Measurements from ENCODE around the gene ARID1B. TPM values are rescaled to one million over a fixed set of nuclear protein-coding genes. Genes with fewer than 3 reads are reported as not detected.

Gene ARID1B
- total RNA-seq, 1 donor from 2014 or later = 75.8 TPM

DNA sequence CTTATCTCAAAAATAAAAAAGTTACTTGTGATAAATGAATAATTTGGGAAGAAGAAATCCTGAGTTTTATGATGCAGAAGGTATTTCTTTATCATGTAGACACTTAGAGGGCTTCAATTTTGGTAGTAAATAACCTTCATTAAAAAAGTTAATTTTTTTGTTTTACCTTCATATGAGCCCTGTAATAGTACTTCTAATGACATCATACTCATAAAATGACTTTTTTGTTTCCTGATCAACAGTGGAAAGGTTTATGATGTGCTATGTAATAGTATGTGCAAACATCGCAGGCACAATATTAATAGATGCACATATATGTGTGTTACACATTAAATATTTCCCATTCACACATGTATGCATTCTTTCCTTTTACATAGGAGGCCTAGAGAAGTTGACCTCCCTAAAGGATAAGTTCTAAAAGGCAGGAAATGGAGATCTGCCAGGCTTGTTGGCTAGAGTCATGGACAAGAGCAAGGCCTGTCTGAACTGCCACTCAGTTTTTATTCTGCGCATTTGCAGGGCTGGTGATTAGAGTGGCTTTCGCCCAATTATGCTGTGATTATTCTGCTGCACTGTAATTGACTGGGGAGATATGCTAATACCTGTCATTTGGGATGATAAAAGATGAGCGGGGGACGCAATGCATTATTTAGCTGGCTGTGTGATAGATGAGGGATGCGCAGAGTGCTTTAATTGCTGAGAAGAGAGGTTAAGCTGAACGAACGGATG lies 273.5 kb downstream of the ARID1B start:
- no peak for DNase-seq (ENCODE audit: low read depth)

DNA sequence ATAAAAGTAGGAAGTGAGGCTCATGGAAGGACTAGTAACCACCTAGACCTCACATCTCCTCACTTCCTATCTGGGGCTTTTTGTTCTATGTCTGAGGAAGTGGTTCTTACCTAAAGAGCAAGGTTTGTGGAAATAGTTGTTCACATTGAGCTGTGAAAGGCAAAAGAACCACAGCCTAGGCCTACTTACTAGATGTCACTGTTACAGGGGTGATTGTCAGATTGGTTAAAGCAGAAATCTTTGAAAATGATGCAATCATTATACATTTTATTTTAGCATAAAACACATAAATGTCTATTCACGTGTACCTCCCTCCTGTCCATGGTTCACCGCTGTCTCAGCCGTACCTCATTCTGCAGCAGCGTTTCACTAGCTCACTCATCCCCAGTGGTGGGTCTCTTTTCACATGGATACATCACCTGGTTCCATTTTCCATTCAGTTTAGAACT lies 277.4 kb downstream of the ARID1B start:
- no peak for DNase-seq (ENCODE audit: low read depth)

DNA sequence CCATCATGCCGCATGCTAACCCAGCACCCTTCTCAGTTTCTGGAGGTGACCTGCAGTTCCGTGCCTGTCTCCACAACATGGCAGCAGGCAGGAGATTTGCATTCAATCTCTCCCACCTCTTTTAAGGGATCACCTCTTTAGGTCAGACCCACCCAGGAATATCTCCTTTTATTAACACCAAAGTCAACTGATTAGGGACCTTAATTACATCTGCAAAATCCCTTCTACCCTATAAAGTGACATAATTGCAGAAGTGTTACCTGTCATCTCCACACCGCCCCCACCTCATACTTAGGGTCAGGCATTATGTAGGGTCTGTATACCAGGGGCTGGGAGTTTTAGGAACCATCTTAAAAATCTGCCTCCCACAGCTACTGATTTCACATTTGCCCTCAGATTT lies 278.7 kb downstream of the ARID1B start:
- DNase-seq (ENCODE audit: low read depth) = no peak

DNA sequence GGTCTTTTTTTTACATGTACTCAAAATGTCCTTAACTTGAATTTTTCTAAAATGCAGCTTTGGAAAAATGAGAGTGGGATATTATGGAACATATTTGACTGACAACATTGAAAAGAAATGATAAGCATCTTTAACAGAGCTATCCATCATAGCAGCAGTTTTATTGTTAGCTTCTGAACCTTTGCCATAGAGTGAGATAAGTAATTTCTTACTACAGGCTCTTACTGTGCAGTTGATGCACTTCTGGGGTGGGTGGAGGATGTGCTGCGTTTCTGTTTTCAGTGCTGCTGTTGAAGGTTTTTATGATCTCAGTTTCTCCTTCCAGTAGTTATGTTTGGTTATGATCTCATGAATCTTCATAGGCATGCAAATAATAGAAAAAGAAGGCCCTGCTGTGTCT lies 279.1 kb downstream of the ARID1B start:
- DNase-seq (ENCODE audit: low read depth) = no peak

DNA sequence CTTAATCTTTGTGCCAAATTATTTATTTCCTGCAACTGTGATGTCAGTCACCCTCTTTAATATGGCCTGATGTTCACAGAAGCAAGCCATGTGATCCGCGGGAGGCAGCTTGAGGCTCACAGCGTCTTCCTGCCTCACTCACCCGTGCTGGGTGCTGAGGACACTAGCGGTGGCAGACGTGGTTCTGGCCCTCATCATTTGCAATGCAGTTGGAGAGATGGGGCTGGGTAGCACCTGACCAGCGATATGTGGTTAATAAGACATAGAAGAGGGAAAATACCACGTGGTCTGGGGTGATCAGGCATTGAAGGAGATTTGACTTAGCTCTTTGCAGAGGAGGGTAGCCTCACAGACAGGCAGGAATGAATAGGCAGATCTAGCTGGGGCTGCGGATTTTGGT lies 281.4 kb downstream of the ARID1B start:
- DNase-seq (ENCODE audit: low read depth) = no peak

DNA sequence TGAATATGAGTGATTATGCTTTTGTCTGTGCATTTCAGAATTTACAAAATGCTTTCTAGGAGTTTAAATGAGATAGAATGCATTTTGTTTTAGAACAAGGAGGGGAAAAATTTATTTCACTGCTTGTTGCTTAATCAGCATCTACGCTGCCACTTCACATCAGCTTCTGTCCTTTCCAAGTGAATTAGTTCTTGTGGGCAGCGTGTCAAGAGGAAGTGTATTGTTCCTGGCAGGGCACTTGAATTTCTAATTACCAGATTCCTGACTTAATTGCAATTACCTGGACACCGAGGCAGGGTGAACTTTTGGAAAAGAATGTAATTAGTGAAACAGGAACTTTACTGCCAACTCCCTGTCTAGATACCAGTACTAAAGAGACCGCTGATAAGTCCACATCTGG lies 282.6 kb downstream of the ARID1B start:
- DNase-seq (ENCODE audit: low read depth) = peak; percentile 75

DNA sequence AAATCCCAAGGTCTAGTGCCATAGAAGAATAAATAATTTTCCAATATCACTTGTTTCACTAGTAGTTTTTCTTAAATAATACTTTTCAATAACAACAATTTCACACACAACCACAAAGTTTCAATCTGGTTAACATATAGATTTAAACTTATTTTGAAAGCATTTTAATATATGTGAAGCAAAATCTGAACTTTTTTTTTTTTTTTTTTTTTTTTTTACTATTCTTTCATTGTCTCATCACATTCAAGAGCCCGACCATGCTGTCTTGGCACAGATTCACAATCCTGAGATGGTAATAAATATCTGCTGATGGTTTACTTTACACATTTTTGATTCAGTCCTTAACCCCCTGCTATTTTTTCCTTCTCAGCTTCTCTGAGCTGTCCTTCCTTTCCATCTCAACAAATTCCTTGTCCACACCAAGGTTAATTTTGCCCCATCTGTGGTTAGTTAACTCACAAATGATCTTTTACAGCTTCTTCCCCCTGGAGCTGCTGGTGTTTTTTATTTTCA lies 283.3 kb downstream of the ARID1B start:
- DNase-seq (ENCODE audit: low read depth) = peak; percentile 40

DNA sequence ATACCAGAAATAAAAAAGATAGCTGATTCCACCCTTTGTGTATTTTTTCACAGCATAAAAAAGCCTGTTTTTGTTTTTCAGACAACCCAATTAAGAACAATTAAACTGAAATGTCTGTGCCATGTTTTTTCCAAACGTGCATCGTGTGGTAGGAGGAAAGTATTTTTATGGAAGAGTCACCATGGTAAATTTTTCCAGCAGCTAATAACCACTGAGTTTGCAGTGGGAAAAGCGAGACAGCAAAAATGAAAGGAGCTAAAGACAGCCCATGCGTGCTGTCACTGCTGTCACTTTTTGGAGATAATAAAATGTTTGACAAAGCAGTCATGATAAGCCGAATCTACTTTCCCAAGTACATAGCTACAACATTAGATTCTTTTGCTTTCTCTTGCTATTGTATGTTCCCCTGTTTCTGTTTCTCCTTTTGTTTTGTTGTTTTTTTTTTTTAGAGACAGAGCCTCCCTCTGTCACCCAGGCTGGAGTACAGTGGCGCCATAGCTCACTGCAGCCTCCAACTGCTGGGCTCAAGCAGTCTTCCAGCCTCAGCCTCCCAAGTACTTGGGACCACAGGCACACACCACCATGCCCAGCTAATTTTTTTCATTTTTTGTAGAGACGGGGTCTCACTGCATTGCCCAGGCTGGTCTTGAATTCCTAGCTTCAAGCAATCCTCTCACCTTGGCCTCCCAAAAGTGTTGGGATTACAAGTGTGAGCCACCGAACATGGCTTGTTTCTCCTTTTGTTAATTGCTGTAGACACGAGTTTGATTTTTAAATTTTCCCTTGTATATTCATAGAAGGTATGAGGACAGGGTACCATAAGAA lies 284.8 kb downstream of the ARID1B start:
- no peak for DNase-seq (ENCODE audit: low read depth)

DNA sequence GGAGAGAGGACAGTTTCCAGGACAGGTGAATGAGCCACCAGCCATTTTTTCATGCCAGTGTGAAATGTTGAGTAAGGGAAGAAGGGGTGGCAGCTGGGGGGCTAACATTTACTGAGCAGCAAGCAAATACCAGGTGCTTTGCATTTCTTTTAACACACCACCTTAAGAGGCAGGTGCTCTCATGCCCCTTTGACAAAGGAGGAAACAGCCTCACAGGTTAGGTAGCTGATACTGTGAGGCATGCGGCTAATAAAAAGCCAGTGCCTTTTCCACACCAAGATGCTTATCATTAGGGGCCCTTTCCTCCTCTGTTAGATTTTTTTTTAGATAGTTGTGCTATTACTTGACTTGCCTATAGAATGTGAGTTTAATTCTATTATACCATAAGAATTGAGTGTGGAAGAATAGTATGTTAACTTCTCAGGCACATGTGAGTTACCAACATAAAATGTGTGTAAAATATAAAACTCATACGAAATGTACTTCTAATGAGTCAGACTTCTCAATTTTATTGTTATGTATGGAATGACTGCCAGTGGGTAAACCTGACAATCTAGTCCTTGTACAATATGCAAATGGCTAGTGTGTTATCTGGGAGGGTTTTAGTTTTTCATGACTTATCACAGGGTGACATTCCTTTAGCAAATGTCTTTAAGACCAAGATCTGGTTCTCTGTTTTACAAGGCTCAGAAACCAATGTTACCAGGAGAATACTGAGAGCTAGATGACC lies 286.2 kb downstream of the ARID1B start:
- DNase-seq (ENCODE audit: low read depth) = peak; percentile 43

DNA sequence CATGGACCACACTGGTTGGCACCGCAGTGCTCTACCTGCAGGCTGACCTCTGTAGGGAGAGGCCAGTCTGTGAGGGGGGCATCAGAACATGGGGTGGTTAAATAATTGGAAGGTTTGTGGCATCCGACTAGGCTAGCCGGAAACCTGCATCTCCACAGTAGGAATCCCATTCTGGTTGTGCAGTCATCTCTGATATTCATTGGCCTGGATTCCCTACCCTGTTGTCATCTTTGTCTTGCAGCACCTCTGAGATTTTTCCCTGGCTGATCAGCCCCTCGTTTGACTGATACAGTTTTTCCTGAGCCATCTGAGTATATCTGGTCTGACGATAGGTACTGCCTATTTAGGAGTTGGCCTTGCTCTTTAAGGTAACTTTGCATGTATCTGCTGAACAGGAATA lies 286.7 kb downstream of the ARID1B start:
- DNase-seq (ENCODE audit: low read depth) = no peak

DNA sequence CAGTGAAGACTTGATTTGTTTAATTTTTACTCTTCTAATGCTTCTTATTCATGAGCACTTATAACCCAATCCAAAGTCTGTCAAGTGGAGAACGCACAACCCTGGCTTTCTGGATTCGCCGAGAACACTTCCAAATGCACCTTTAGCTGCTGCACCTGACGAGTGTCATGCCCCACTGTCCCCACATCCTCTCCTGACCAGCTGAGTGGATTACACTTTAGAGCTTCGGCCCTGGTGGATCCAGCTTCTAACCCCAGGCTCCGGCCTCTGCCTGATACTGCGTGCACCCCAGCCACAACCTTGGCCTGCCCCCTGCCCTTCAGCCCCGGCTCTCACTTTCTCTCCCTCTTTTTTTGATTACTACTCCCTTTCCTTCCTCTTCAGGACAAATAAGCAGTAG lies 287.3 kb downstream of the ARID1B start:
- no peak for DNase-seq (ENCODE audit: low read depth)

DNA sequence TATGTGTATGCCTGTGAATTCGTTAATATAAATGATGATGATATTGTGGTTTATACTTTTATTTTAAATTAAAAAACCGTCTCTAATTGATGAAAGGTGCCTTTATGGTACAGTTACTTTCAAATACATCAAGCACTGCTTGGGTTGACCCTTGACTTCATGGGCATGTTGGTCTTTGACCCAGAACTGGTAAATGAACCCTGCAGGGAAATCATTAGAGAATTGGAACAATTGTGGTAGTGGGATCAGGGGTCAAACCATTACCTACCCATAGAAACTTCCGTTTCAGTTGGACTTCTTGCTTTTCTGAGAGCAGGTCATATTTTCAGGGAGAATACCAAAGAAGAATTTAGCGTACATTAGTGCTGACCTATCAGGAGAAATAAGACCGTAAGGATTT lies 288.2 kb downstream of the ARID1B start:
- no peak for DNase-seq (ENCODE audit: low read depth)

DNA sequence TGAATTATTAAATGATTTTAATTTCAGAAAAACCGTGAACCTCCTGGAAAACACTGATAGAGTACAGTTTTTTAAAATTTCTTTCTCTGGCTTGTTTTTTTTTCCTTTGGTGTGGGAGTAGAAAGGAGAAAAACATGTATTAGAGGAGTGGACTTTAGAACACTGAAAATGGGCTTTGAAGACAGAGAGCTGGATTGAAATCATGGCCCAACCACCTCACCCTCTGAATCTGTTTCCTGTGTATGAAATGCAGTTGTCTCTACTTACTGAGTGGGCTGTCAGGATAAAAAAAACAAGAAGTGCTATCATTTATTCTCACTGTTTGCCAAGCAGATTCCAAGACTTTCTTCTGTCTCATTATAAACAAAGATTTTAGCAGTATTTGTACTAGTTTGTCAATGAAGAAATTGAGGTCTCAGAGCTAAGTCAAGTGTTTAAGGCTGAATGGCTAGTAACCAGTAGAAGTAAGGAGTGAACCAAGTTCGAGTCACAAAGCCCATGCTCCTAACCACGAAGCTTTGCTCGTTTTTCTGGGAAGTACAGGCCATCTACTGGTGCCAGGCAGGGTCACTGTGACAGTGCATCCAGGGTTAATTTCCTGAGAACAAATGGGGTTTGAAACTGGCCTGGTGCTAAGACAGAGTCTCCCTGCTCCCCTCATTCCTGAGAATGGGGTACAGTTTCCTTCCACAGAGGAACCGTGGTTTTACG lies 289.8 kb downstream of the ARID1B start:
- peak; percentile 28 for DNase-seq (ENCODE audit: low read depth)

DNA sequence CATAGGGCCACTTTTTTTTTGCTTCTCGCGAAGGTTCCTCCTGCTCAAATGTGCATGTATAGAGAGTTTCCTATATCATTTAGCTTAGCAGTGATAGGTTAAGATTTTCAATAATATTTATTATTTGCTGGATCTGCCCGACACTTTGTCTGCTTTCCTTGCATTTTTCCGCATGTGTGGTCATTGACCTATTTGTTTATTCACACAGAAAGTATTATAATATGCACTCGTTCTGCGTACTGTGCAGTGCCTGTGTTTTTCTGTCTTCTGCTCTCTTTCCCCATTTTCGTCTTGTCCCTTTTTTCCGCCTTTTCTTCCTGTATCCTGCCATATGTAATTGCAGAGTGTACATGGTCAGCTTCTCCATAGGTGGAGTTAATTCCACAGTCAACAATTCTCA lies 290.3 kb downstream of the ARID1B start:
- no peak for DNase-seq (ENCODE audit: low read depth)

DNA sequence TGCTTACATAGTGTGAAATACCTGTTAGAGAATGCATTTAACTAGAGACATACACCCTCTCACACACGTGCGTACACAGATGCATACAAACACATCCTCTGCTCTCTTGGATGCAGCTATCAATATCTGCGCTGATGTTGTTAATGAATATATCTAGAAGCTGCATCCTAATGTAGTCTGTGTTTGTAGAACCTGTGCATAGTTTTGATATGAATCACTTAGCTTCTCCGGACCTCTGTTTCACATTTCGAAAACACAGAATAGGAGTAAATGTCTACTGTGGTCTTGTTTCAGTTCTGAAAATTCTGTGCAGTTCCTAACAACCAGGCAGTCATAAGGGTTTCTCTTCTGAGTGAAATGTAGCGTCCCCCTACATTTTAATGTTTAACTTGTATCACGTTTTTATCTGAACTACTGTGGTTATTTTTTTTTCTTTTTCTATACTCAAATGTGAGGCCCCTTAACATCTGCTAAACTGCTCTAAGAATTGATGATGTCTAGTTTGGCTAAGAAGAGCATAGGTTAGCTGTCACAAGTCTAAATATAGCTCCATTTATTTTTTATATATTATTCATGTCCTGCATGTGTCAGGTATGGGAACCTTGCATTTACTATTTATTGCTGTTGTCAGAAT lies 291.6 kb downstream of the ARID1B start:
- peak; percentile 82 for DNase-seq (ENCODE audit: low read depth)

DNA sequence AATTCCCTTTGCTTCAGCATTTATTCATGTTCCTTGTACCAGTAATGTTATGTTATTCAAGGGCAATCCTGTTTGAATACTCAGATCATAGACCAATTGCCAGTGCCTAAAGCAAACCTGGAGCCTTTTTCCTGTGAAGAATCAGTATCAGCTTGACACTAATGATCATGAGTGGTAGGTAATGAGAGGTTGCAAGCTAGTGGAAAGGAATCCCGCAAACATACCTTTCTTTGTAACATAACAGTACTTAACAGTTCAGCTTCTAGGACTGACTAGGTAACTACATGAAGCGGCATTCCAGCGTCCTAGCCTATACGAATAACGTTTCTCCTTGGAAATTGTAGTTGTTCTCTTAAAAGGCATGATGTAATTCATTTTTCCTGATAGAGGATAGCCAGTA lies 292.4 kb downstream of the ARID1B start:
- peak; percentile 85 for DNase-seq (ENCODE audit: low read depth)

DNA sequence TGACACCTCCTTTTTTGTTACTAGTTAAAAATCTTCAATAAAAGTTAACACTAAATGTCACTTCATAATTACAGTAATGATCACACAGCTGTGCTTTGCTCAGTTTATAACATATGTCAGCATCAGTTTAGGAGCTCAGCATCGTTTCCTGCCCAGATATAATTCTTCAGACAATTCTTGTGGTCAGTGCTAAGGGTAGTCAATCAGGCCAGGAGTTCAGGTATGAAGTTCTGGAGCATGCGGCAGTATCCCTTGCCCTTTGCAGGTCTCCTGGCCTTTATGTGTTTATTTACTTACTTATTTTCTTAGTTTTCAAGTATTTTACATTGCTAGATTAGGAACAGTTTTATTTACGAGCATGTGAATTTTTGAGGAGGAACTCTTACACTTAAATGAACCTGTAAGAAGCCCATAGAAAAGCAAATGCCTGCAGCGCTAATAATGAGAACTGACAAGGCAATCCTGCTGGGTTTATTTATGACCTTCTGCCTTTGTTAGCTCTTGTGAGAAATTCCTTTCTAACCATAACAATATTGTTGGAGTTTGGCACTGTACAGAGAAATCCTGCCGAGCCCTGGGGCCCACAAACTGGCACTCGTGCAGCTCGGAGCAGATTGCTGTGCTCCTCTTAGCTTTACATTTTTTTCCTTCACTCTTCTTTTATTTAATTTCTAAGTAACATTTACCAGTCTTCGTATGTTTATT lies 293.4 kb downstream of the ARID1B start:
- DNase-seq (ENCODE audit: low read depth) = peak; percentile 73

DNA sequence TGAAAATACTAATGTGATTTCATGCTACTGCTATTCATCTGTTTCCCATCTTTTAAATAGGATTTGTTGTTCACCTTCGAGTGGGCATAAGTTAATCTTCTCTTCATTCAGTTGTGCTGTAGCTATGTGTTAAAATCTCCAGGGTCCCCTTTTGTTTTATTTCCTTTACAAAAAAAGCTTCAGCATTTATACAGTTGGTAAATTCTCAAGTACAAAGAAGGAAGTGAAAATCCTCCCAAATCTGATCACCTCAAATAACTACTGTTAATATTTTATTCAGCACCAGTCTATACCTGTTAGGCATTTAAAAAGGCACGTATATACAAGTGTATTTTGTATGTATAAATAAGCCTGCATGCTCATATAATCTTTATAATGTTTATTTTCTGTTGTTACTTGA lies 294.9 kb downstream of the ARID1B start:
- DNase-seq (ENCODE audit: low read depth) = no peak

DNA sequence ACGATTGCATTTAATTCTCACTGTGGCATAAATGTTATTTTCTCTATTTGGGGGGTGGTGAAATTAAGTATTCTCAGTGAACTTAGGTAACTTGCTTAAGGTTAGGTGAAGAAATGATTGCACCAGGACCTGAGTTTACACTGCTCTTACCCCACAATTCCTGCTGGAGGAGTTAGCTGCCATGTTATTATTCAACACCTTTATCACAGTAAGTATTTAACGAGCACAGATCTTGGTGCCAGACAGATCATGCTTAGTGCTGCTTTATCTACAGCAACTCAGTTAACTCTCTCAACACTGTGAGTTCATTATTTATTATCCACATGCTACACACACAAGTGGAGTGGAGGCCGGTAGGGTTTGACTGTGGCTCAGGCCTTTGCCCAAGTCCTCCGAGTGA lies 296.4 kb downstream of the ARID1B start:
- no peak for DNase-seq (ENCODE audit: low read depth)

DNA sequence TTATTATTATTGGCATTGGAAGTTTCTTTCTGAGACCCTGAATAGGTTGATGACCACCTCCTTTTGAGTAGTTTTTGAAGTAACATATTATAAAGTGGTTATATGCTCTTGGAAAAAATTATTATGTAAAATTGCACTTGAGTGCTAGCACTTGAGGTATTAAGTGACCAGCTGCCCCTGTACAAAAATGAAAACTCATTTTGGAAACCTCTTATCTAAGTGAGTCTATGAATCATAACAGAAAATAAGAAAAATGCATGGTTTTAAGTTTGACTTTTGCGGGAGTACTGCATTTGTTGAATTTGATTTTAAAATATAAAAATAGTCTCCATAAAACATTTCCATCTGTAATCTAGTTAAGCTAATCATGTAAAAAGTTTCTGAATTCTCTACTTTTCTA lies 297.8 kb downstream of the ARID1B start:
- no peak for DNase-seq (ENCODE audit: low read depth)

Measured in renal cortical epithelial cell (primary cell).